Right ventricle myocardium inferior (tissue), 1 donor: ENCODE data around the gene CXCL3. TPM values are rescaled to one million over a fixed set of nuclear protein-coding genes. Genes with fewer than 3 reads are reported as not detected.

Source experiments
- ATAC-seq: fragments of 200-7000 bp; cut with Tn5 transposase; one replicate; pipeline ENCODE4 v1.9.1; 2020; ENCODE audit warnings: mild to moderate bottlenecking, moderate library complexity
- DNase-seq: peaks from one replicate; pipeline ENCODE4 v3.0.0; 2021; ENCODE audit errors: missing footprints
- intact Hi-C: fragments of 100-400 bp; cut with DNase I; formaldehyde crosslinking; loops from one replicate; pipeline ENCODE4 v1.11.0; 2022
- total RNA-seq: library from RNA; stranded (reverse); fragmentation: NEBNext Ultra II Directional; extraction: Animal tissue kit (Norgen Biotek cat#: 25700); gene quantifications from one replicate; pipeline ENCODE4 v1.2.1, GENCODE V29; 2021
- donor health status: DM: no; HTN: yes; CAD: no; lungs with severe emphysema.

Gene CXCL3
- total RNA-seq, 1 donor from 2014 or later = 0.16 TPM

- intact Hi-C loops = no loop called here
Observed at GRCh38 chr4:74056858-74057562, 18.5 kb upstream of the CXCL3 start.

GRCh38 chr4:74056114-74056857 is 17.8 kb upstream of the CXCL3 start:
- no peak for ATAC-seq
- DNase-seq = no peak
- intact Hi-C loops = no loop called here

More at GRCh38 chr4:74056858-74057562, 18.5 kb upstream of the CXCL3 start:
- DNase-seq (no peak), ATAC-seq (no peak)

GRCh38 chr4:74055498-74055897 is 17.0 kb upstream of the CXCL3 start:
- intact Hi-C loops = no loop called here
- no peak for DNase-seq
- no peak for ATAC-seq

- intact Hi-C loops = no loop called here
- ATAC-seq (no peak), DNase-seq (no peak)
Observed at GRCh38 chr4:74055096-74055495, 16.6 kb upstream of the CXCL3 start.

DNA sequence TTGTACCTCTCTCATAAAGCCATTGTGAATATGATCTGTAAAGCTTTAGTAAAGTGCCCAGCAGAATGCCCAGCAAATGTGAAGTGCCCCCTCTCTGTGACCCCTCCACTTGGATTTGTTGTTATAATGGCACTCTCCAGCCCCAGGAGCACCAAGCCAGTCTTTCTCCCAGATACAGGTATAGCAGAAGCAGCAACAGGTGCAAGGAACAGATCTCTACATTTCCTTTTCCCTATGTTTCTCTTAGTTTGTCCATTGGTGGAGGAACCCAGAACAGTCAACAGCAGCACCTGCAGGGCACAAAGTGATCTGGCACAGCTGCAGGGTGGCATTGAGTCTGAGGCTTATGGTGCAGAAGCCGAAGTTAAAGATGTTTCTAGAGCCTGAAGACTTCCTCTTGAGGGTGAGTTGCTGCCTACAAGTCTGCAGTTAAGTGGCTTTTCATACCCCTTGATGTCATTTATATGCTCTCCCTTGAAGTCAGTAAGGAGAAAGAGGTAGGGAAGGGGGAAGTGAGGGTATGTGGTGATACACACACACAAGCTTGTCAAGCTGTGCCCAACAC is 16.1 kb upstream of the CXCL3 start:
- DNase-seq = no peak
- ATAC-seq = no peak
- intact Hi-C loops = no loop called here

GRCh38 chr4:74047152-74047551 is 8.7 kb upstream of the CXCL3 start:
- DNase-seq (no peak), ATAC-seq (no peak)
- intact Hi-C loops = no loop called here

GRCh38 chr4:74045772-74046171 is 7.3 kb upstream of the CXCL3 start:
- no peak for ATAC-seq
- no peak for DNase-seq
- intact Hi-C loops = no loop called here

- intact Hi-C loops = no loop called here
- DNase-seq (no peak), ATAC-seq (no peak)
Observed at GRCh38 chr4:74045247-74045646, 6.8 kb upstream of the CXCL3 start.

- intact Hi-C loops = no loop called here
- DNase-seq (no peak), ATAC-seq (no peak)
Observed at GRCh38 chr4:74044677-74045076, 6.2 kb upstream of the CXCL3 start.

- DNase-seq (no peak), ATAC-seq (no peak)
- intact Hi-C loops = no loop called here
Observed at GRCh38 chr4:74042681-74043080, 4.2 kb upstream of the CXCL3 start.

GRCh38 chr4:74041418-74041817 is 2.9 kb upstream of the CXCL3 start:
- DNase-seq = no peak
- ATAC-seq = no peak
- intact Hi-C loops = no loop called here

GRCh38 chr4:74039315-74039763 is 850 bp upstream of the CXCL3 start:
- intact Hi-C loops = loop anchor here (5.0 kb wide), 1 partner anchor 307 kb away; no protein-coding TSS in a partner anchor

GRCh38 chr4:74038086-74038424 is 434 bp downstream of the CXCL3 start:
- DNase-seq (peak; percentile 69), ATAC-seq (peak; percentile 14)
- intact Hi-C loops = loop anchor here (5.0 kb wide), 1 partner anchor 306 kb away; no protein-coding TSS in a partner anchor

More at GRCh38 chr4:74039315-74039763, 850 bp upstream of the CXCL3 start:
- ATAC-seq (no peak), DNase-seq (no peak)

DNA sequence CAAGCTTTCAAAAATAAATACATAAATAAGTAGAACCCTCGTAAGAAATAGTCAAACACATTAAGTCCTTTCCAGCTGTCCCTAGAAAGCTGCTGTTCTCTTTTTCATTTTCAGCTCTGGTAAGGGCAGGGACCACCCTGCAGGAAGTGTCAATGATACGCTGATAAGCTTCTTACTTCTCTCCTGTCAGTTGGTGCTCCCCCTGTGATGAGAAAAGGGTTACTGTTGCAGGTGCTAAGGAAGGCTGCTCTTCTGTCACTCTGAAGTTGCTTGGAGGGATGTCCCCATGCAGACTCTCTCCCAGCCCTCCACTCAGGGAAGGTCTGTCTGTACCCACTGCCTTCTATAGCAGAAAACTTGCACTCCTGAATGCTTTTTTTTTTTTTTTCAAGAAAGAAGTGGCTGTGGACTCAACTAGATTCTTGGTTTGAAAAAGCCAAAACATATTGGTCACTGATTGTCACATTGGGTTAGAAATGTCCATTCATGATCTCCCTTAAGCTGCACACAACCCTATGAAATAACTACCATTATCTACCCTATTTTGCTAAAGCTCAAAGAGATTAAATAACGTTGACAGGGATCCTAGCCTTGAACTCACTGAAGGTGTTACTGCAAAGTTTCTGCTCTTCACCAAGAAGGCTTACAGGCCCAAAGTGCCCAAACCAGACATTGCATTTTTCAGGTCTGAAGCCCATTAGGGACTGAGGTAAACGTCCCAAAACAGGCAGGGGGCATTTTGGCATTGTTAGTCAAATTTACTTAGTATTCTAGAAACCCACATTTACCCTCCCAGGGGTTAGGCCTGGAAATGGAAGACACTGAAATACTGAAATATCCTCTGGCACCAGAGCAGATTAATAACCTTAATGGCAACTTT is 1.2 kb downstream of the CXCL3 start:
- DNase-seq = no peak
- no peak for ATAC-seq
- intact Hi-C loops = loop anchor here (5.0 kb wide), 1 partner anchor 305 kb away; no protein-coding TSS in a partner anchor

GRCh38 chr4:74033739-74034138 is 4.8 kb downstream of the CXCL3 start:
- ATAC-seq (no peak), DNase-seq (no peak)
- intact Hi-C loops = no loop called here

- DNase-seq (no peak), ATAC-seq (no peak)
- intact Hi-C loops = no loop called here
Observed at GRCh38 chr4:74032064-74032463, 6.4 kb downstream of the CXCL3 start.

GRCh38 chr4:74031576-74031975 is 6.9 kb downstream of the CXCL3 start:
- DNase-seq (no peak), ATAC-seq (no peak)
- intact Hi-C loops = no loop called here

GRCh38 chr4:74030285-74030684 is 8.2 kb downstream of the CXCL3 start:
- ATAC-seq (no peak), DNase-seq (no peak)
- intact Hi-C loops = no loop called here

- no peak for ATAC-seq
- no peak for DNase-seq
- intact Hi-C loops = no loop called here
Observed at GRCh38 chr4:74028504-74028903, 10.0 kb downstream of the CXCL3 start.
